ENCODE measurements around the gene L1CAM.

- TF ChIP-seq ZNF274 (IDR thresholded peaks at IDR 0.05; ENCODE audit: low read depth, low read length): no peak
- TF ChIP-seq YY1 (IDR thresholded peaks at IDR 0.05; ENCODE audit: insufficient read depth, insufficient read length): no peak
Observed at GRCh38 chrX:153920546-153920945, 34.6 kb upstream of the L1CAM start.
